ENCODE data around the gene ACKR3.
A peak's percentile ranks its signal among the peaks of the same experiment; 100 is the strongest.

Gene ACKR3

GRCh38 chr2:236569573-236569973 lies at the start of gene ACKR3:
Gene ACKR3 (plus strand): TSS chr2:236569825. CDS start chr2:236580466, 10,641 bp downstream.
- H3K4me3 ChIP-seq (ENCODE audit: low read depth in 1 of 2, low read length in 2 of 2): peak within 1 kb of the TSS in 1 of 2 donors; percentile 57
- no peaks in the 10 kb centered on the region for H3K27me3 ChIP-seq (ENCODE audit: control insufficient read depth in 1 of 2, insufficient read depth in 2 of 2, low read length in 2 of 2)
- peak within 1 kb of the TSS; percentile 69 for H3K9ac ChIP-seq (ENCODE audit: low read length)
- no peaks in the 10 kb centered on the region for H3K36me3 ChIP-seq (ENCODE audit: insufficient read depth, low read length)
- H3K27ac ChIP-seq (ENCODE audit: low read depth, low read length): peak within 1 kb of the TSS; percentile 70
- peaks cover 20% of the 10 kb centered on the region for H3K4me1 ChIP-seq (ENCODE audit: insufficient read depth, low read length)
- H3K9me3 ChIP-seq (ENCODE audit: low read length): no peaks in the 10 kb centered on the region

GRCh38 chr2:236521556-236521955 lies 48.1 kb upstream of the ACKR3 start:
- Histone ChIP-seq H3K36me3 (ENCODE audit: insufficient read depth, low read length) (no peaks in the 10 kb centered on the region), H3K4me1 (ENCODE audit: insufficient read depth, low read length) (peaks cover 9% of the 10 kb centered on the region), H3K9ac (ENCODE audit: low read length) (no peak overlapping the region), H3K9me3 (ENCODE audit: low read length) (no peaks in the 10 kb centered on the region), H3K27ac (ENCODE audit: low read depth, low read length) (no peak overlapping the region), H3K4me3 (ENCODE audit: low read depth in 1 of 2, low read length in 2 of 2) (no peak overlapping the region), H3K27me3 (ENCODE audit: control insufficient read depth in 1 of 2, insufficient read depth in 2 of 2, low read length in 2 of 2) (no peaks in the 10 kb centered on the region)

- Histone ChIP-seq H3K36me3 (ENCODE audit: insufficient read depth, low read length) (no peaks in the 10 kb centered on the region), H3K9ac (ENCODE audit: low read length) (no peak overlapping the region), H3K4me1 (ENCODE audit: insufficient read depth, low read length) (peaks cover 11% of the 10 kb centered on the region), H3K9me3 (ENCODE audit: low read length) (no peaks in the 10 kb centered on the region), H3K4me3 (ENCODE audit: low read depth in 1 of 2, low read length in 2 of 2) (no peak overlapping the region), H3K27me3 (ENCODE audit: control insufficient read depth in 1 of 2, insufficient read depth in 2 of 2, low read length in 2 of 2) (no peaks in the 10 kb centered on the region), H3K27ac (ENCODE audit: low read depth, low read length) (no peak overlapping the region)
These were observed 46.4 kb upstream of the ACKR3 start for GRCh38 chr2:236523249-236523648.

GRCh38 chr2:236525411-236525997 lies 44.1 kb upstream of the ACKR3 start:
- no peak overlapping the region for H3K9ac ChIP-seq (ENCODE audit: low read length)
- no peaks in the 10 kb centered on the region for H3K9me3 ChIP-seq (ENCODE audit: low read length)
- H3K36me3 ChIP-seq (ENCODE audit: insufficient read depth, low read length): no peaks in the 10 kb centered on the region
- no peak overlapping the region for H3K27ac ChIP-seq (ENCODE audit: low read depth, low read length)
- no peak overlapping the region for H3K4me3 ChIP-seq (ENCODE audit: low read depth in 1 of 2, low read length in 2 of 2)
- no peaks in the 10 kb centered on the region for H3K27me3 ChIP-seq (ENCODE audit: control insufficient read depth in 1 of 2, insufficient read depth in 2 of 2, low read length in 2 of 2)
- peaks cover 11% of the 10 kb centered on the region for H3K4me1 ChIP-seq (ENCODE audit: insufficient read depth, low read length)

- Histone ChIP-seq H3K9ac (ENCODE audit: low read length) (no peak overlapping the region), H3K36me3 (ENCODE audit: insufficient read depth, low read length) (no peaks in the 10 kb centered on the region), H3K27ac (ENCODE audit: low read depth, low read length) (no peak overlapping the region), H3K4me3 (ENCODE audit: low read depth in 1 of 2, low read length in 2 of 2) (no peak overlapping the region), H3K4me1 (ENCODE audit: insufficient read depth, low read length) (peaks cover 11% of the 10 kb centered on the region), H3K9me3 (ENCODE audit: low read length) (no peaks in the 10 kb centered on the region), H3K27me3 (ENCODE audit: control insufficient read depth in 1 of 2, insufficient read depth in 2 of 2, low read length in 2 of 2) (no peaks in the 10 kb centered on the region)
These were observed 43.0 kb upstream of the ACKR3 start for GRCh38 chr2:236526455-236527158.

- H3K4me3 ChIP-seq (ENCODE audit: low read depth in 1 of 2, low read length in 2 of 2): no peak overlapping the region
- no peaks in the 10 kb centered on the region for H3K9me3 ChIP-seq (ENCODE audit: low read length)
- peaks cover 11% of the 10 kb centered on the region for H3K4me1 ChIP-seq (ENCODE audit: insufficient read depth, low read length)
- no peak overlapping the region for H3K9ac ChIP-seq (ENCODE audit: low read length)
- no peaks in the 10 kb centered on the region for H3K36me3 ChIP-seq (ENCODE audit: insufficient read depth, low read length)
- no peak overlapping the region for H3K27ac ChIP-seq (ENCODE audit: low read depth, low read length)
- H3K27me3 ChIP-seq (ENCODE audit: control insufficient read depth in 1 of 2, insufficient read depth in 2 of 2, low read length in 2 of 2): no peaks in the 10 kb centered on the region
These were observed 42.4 kb upstream of the ACKR3 start for GRCh38 chr2:236527159-236527630.

GRCh38 chr2:236529606-236530005 lies 40.0 kb upstream of the ACKR3 start:
- no peak overlapping the region for H3K27ac ChIP-seq (ENCODE audit: low read depth, low read length)
- H3K4me3 ChIP-seq (ENCODE audit: low read depth in 1 of 2, low read length in 2 of 2): no peak overlapping the region
- no peaks in the 10 kb centered on the region for H3K36me3 ChIP-seq (ENCODE audit: insufficient read depth, low read length)
- H3K27me3 ChIP-seq (ENCODE audit: control insufficient read depth in 1 of 2, insufficient read depth in 2 of 2, low read length in 2 of 2): no peaks in the 10 kb centered on the region
- H3K9me3 ChIP-seq (ENCODE audit: low read length): no peaks in the 10 kb centered on the region
- peaks cover 11% of the 10 kb centered on the region for H3K4me1 ChIP-seq (ENCODE audit: insufficient read depth, low read length)
- no peak overlapping the region for H3K9ac ChIP-seq (ENCODE audit: low read length)

GRCh38 chr2:236530512-236530911 lies 39.1 kb upstream of the ACKR3 start:
- Histone ChIP-seq H3K9ac (ENCODE audit: low read length) (no peak overlapping the region), H3K4me1 (ENCODE audit: insufficient read depth, low read length) (peaks cover 11% of the 10 kb centered on the region), H3K9me3 (ENCODE audit: low read length) (no peaks in the 10 kb centered on the region), H3K27ac (ENCODE audit: low read depth, low read length) (no peak overlapping the region), H3K36me3 (ENCODE audit: insufficient read depth, low read length) (no peaks in the 10 kb centered on the region), H3K27me3 (ENCODE audit: control insufficient read depth in 1 of 2, insufficient read depth in 2 of 2, low read length in 2 of 2) (no peaks in the 10 kb centered on the region), H3K4me3 (ENCODE audit: low read depth in 1 of 2, low read length in 2 of 2) (no peak overlapping the region)

GRCh38 chr2:236531195-236531594 lies 38.4 kb upstream of the ACKR3 start:
- no peaks in the 10 kb centered on the region for H3K36me3 ChIP-seq (ENCODE audit: insufficient read depth, low read length)
- no peaks in the 10 kb centered on the region for H3K27me3 ChIP-seq (ENCODE audit: control insufficient read depth in 1 of 2, insufficient read depth in 2 of 2, low read length in 2 of 2)
- H3K4me1 ChIP-seq (ENCODE audit: insufficient read depth, low read length): peaks cover 11% of the 10 kb centered on the region
- no peak overlapping the region for H3K27ac ChIP-seq (ENCODE audit: low read depth, low read length)
- H3K9ac ChIP-seq (ENCODE audit: low read length): no peak overlapping the region
- H3K9me3 ChIP-seq (ENCODE audit: low read length): no peaks in the 10 kb centered on the region
- no peak overlapping the region for H3K4me3 ChIP-seq (ENCODE audit: low read depth in 1 of 2, low read length in 2 of 2)

GRCh38 chr2:236531996-236532395 lies 37.6 kb upstream of the ACKR3 start:
- H3K9me3 ChIP-seq (ENCODE audit: low read length): no peaks in the 10 kb centered on the region
- no peaks in the 10 kb centered on the region for H3K27me3 ChIP-seq (ENCODE audit: control insufficient read depth in 1 of 2, insufficient read depth in 2 of 2, low read length in 2 of 2)
- H3K4me1 ChIP-seq (ENCODE audit: insufficient read depth, low read length): peaks cover 4% of the 10 kb centered on the region
- H3K4me3 ChIP-seq (ENCODE audit: low read depth in 1 of 2, low read length in 2 of 2): no peak overlapping the region
- no peak overlapping the region for H3K27ac ChIP-seq (ENCODE audit: low read depth, low read length)
- H3K36me3 ChIP-seq (ENCODE audit: insufficient read depth, low read length): no peaks in the 10 kb centered on the region
- H3K9ac ChIP-seq (ENCODE audit: low read length): no peak overlapping the region

GRCh38 chr2:236533343-236533742 lies 36.3 kb upstream of the ACKR3 start:
- Histone ChIP-seq H3K4me3 (ENCODE audit: low read depth in 1 of 2, low read length in 2 of 2) (no peak overlapping the region), H3K27ac (ENCODE audit: low read depth, low read length) (no peak overlapping the region), H3K4me1 (ENCODE audit: insufficient read depth, low read length) (peaks cover 9% of the 10 kb centered on the region), H3K27me3 (ENCODE audit: control insufficient read depth in 1 of 2, insufficient read depth in 2 of 2, low read length in 2 of 2) (no peaks in the 10 kb centered on the region), H3K9ac (ENCODE audit: low read length) (no peak overlapping the region), H3K36me3 (ENCODE audit: insufficient read depth, low read length) (no peaks in the 10 kb centered on the region), H3K9me3 (ENCODE audit: low read length) (no peaks in the 10 kb centered on the region)

- Histone ChIP-seq H3K27me3 (ENCODE audit: control insufficient read depth in 1 of 2, insufficient read depth in 2 of 2, low read length in 2 of 2) (no peaks in the 10 kb centered on the region), H3K27ac (ENCODE audit: low read depth, low read length) (no peak overlapping the region)
These were observed 34.6 kb upstream of the ACKR3 start for GRCh38 chr2:236535024-236535423.

More at GRCh38 chr2:236535024-236535423, 34.6 kb upstream of the ACKR3 start:
- no peaks in the 10 kb centered on the region for H3K36me3 ChIP-seq (ENCODE audit: insufficient read depth, low read length)
- H3K4me3 ChIP-seq (ENCODE audit: low read depth in 1 of 2, low read length in 2 of 2): no peak overlapping the region
- H3K9ac ChIP-seq (ENCODE audit: low read length): no peak overlapping the region
- no peaks in the 10 kb centered on the region for H3K9me3 ChIP-seq (ENCODE audit: low read length)
- H3K4me1 ChIP-seq (ENCODE audit: insufficient read depth, low read length): peaks cover 9% of the 10 kb centered on the region

All from muscle layer of colon (tissue), 2 donors.